NCI-H526 treated with DMSO at 0.1 percent for 48 hours (cell line): ENCODE data around the gene METTL1.

Experiments used
- DNase-seq: peaks from one replicate; lab custom pipeline; 2025; lab: John Stamatoyannopoulos, UW

Gene METTL1

GRCh38 chr12:57753756-57754337 is 18.1 kb downstream of the METTL1 start:
- no peak for DNase-seq

GRCh38 chr12:57752668-57753000 is 19.3 kb downstream of the METTL1 start:
- no peak for DNase-seq

DNA sequence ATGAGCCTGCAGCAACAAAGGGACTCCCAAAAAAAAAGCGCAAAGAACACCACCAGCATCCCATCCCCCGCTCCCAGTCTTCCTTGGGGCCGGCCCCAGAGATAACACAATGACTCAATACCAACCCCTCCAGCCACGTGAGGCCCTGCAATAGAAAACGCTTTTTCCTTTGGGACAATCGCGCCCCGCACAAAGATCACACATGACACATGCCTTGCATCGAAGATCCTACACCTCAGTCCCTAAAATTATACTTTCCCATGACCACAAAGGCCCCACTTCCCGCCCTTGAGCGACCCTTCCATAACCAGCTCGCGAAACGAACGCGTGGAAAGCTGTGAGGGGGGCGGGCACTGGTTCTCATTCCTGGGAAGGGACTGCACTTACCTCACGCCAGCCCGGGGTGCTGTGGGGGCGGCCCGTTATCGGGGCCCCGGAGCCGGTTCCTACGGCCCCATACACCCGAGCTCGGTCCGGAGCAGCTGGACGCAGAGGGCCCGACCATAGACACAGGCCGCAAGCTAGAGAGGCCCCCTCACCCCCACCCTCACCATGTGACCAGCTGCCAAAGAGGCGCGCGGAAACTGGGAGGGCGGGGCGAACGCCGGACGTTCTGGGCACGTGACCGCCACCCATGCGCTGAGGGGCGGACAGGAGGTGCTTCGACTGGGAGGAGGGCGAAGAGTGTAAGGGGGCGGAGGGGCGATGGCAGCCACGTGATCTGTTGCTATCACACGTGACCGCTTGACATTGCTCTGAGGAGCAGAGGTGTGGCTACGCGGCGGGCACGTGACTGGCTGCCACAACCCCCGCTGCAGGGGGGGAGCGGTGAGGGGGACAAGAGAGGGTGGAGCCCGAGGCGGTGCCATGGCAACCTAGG is 19.9 kb downstream of the METTL1 start, which contains the start of gene CDK4:
Gene CDK4 (minus strand): TSS at position 523 of the 880 bp plus-strand sequence. CDS start 593 bp downstream, outside the sequence.
- DNase-seq: peak; percentile 98

DNA sequence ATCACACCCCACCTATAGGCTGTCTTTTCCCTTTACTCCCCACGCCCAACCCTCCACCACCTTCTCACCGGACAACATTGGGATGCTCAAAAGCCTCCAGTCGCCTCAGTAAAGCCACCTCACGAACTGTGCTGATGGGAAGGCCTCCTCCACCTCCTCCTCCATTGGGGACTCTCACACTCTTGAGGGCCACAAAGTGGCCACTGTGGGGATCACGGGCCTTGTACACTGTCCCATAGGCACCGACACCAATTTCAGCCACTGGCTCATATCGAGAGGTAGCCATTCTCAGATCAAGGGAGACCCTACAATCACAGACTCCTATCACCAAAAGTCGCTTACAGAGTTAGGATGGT is 20.5 kb downstream of the METTL1 start:
- DNase-seq: no peak

- DNase-seq: no peak
Measured at GRCh38 chr12:57750561-57751431, 21.1 kb downstream of the METTL1 start.

DNA sequence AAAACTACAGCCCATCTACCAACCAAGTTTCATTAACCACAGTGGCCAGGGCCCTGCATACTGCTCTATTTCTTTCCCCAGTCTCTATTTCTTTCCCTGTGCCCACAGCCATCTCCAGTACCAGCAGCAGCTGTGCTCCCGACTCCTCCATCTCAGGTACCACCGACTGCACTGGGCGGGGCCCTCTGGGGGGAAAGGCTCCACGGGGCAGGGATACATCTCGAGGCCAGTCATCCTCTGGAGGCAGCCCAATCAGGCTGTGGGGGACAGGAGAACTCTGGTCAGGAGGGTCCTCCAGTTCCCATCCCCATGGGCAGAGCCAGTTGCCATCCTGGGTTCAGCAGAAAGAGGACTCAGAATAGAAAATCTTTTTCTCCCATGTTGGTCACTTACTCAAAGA is 22.8 kb downstream of the METTL1 start:
- DNase-seq: no peak

GRCh38 chr12:57746025-57746424 is 25.9 kb downstream of the METTL1 start:
- no peak for DNase-seq

DNA sequence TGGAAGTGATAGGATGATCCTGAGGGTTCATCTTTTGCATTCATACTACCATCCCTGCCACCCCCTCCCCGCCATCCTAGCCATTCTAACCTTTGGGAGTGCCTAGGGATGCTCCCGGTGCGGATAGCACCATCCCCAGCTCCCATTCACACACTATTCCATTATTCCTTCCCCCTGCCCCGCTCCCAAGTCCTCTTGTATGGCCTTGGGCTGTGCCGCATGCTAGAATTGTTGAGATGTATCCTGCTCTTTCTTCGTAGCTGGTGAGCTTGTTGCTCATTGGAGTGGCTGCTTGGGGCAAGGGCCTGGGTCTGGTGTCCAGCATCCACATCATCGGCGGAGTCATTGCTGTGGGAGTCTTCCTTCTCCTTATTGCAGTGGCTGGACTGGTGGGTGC is 26.4 kb downstream of the METTL1 start:
- DNase-seq: no peak

DNA sequence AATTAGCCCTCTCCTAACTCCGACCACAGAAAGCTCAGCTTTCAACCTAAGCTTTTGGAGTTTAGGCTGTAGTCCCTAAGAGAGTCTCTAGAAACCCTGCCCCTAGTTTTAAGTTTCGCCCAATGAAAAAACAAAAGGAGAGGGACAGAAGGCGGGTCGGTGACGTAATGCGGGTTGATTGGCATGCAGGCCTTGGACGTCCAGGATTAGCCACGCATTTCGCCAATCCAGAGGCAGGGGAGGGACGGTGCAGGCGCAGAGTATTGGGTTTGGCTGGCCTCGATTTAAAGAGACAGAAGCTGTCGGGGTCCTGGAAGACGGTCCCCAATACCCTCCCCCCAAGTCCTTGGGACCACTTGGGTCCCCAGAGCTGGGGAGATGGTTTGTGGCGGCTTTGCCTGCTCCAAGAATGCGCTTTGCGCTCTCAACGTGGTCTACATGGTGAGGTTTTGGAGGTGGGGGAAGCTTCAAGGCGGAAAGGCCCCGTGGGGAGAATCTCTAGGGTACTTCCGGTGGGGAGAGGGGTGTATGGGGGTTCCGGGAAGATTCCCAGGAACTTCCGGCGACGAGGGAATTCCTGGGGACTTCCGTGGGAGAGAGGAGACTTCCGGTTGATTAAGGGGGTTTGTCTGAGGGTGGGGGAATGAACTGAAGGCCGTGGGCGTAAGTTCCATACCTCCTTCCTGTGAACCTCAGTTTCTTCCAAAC is 27.0 kb downstream of the METTL1 start, which contains the start of gene TSPAN31:
Gene TSPAN31 (plus strand): TSS at position 263 of the 708 bp plus-strand sequence. CDS start 116 bp downstream, at position 379.
- DNase-seq: peak; percentile 97

GRCh38 chr12:57744194-57744776 is 27.6 kb downstream of the METTL1 start:
- no peak for DNase-seq

DNA sequence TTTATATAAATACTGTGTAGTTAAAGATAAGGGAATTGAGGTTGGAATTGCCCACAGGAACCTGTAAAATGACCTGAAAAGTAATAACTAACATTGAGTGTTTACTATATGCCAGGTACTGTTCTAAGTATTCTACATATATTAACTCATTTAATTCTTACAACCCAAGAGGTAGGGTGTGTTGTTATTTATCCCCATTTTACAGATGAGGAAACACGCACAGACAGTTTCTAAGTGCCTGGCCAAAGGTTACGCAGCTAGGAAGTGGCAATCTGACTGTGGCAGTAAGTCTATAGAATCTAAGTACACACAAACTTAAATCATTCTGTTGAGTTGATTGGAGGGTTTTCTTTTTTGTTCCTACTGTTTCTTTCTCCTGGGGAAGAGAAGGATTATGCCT is 28.1 kb downstream of the METTL1 start:
- DNase-seq: no peak

DNA sequence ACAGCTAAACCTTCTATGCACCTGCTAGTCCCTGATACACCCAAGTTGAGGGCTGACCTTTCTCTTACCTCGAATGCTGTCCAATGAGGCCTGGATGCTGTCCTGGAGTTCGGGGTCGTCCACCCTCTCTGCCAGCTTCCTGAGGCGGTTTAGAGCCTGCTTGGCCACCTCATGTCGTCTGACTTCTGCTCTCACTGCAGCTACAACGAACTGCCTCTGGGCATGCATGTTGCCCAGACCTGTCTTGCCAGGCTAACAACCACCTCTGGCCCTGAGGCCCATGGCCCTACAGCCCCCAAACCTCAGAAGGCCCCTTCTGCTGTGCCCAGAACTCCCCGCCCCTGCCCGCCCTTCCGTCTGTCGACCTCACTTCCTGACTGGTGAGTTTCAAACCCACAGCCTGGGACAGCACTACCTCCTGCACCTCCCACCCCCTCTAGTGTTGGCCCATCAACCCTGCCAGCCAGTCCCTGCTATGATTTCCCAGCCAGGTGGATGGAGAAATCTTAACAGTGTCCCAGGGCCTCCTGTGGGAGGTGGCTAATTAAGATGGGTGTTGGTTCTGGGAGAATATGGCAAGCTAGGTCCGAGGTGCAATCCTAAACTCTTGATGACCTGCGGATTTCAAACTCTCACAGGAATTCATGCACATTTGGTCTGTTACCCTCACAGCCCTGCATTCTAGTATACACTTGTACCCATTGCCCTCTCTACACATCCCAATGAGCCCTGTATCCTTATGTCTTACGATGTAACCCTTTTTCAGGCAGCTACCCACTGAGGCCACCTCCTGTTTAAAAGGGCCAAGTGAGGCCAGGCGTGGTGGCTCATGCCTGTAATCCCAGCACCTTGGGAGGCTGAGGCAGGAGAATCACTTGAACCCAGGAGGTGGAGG is 29.8 kb downstream of the METTL1 start:
- no peak for DNase-seq

DNA sequence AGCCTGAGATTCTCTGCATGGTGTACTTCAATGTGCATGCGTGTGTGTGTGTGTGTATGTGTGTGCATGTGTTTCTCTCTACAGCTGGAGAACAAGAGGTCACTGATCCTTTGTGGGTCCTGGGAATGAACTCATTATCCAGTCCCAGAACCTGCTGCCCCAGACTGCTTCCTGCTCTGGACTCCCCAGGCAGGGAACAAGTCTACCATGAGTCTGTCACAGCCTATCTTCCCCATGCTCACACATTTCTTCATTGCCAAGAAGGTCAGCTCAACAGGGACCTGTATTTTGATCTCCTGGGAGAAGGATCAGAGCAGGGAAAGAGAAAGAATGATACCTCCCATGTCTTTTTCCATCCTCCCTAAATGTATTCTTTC is 30.5 kb downstream of the METTL1 start:
- DNase-seq: no peak

- no peak for DNase-seq
Measured at GRCh38 chr12:57740656-57741412, 31.1 kb downstream of the METTL1 start.

- no peak for DNase-seq
Measured at GRCh38 chr12:57739914-57740538, 31.9 kb downstream of the METTL1 start.

DNA sequence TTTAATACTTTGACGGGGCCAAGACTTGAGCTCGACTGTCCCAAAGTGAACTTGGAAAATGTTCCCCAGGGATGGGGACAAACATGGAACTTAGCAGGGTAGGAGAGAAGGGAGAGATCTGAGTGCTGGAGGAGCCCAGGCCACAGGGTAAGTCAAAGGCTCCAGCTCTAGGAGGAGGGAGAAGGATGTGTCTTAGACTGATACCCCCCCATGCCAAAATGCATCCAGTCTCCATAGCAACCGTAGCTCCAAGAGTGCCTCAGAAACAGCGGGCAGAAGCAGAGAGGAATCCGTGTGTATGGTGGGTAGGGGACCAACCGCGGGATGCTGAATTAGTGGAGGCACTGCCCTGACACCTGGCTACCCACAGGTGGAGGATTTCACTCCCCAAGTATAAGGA is 32.5 kb downstream of the METTL1 start:
- no peak for DNase-seq

DNA sequence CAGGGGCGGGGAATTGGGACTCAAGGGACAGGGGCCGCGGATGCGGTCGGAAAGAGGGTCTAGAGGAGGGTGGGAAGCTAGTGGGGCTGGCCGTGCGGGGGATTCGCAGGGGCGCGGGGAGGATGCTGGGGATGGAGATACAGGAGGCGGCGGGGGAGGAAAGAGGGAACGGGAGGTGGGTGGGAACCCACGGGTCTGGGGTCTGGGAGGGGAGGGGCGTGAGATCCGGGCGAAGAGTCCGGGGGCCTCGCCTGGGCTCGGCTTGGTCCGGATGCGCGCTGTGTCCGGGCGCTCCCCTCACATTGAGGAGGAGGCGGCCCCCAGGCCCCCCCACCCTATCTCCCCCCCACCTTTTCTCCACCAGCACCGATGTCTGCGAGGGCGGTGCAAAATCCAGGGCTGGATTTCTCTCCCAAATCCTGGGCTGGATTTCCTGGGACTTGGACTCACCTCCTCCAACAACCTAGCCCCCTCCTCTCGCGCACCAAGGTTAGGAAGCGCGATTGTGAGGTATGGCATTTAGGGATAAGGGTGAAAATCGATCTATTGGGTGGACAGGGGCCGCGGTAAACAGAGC is 33.2 kb downstream of the METTL1 start, which contains the start of gene AGAP2:
Gene AGAP2 (minus strand): TSS at position 82 of the 577 bp plus-strand sequence. CDS start 496 bp downstream, outside the sequence.
- DNase-seq: no peak
